Measurements from ENCODE around the gene GNGT2.

GNGT2 gene

GRCh38 chr17:49196520-49196919 is 13.9 kb downstream of the GNGT2 start:
- TF ChIP-seq CTCF (IDR thresholded peaks at IDR 0.05) (no peak), ZFX (IDR thresholded peaks at IDR 0.05; ENCODE audit: borderline replicate concordance) (no peak)
- H3K27ac ChIP-seq: no peak overlapping the region

GRCh38 chr17:49195751-49196150 is 14.6 kb downstream of the GNGT2 start:
- H3K27ac ChIP-seq: no peak overlapping the region
- no peak for TF ChIP-seq ZFX (IDR thresholded peaks at IDR 0.05; ENCODE audit: borderline replicate concordance)
- TF ChIP-seq CTCF (IDR thresholded peaks at IDR 0.05): no peak

GRCh38 chr17:49194297-49194607 is 16.1 kb downstream of the GNGT2 start:
- TF ChIP-seq CTCF (IDR thresholded peaks at IDR 0.05): no peak
- TF ChIP-seq ZFX (IDR thresholded peaks at IDR 0.05; ENCODE audit: borderline replicate concordance): no peak
- H3K27ac ChIP-seq: no peak overlapping the region

GRCh38 chr17:49193513-49194296 is 16.7 kb downstream of the GNGT2 start:
- no peak for TF ChIP-seq CTCF (IDR thresholded peaks at IDR 0.05)
- TF ChIP-seq ZFX (IDR thresholded peaks at IDR 0.05; ENCODE audit: borderline replicate concordance): no peak
- peak overlapping the region; percentile 89 for H3K27ac ChIP-seq

- H3K27ac ChIP-seq: peak overlapping the region; percentile 89
- TF ChIP-seq ZFX (IDR thresholded peaks at IDR 0.05; ENCODE audit: borderline replicate concordance): no peak
- peak; percentile 61 for TF ChIP-seq CTCF (IDR thresholded peaks at IDR 0.05)
These were observed 18.2 kb downstream of the GNGT2 start for GRCh38 chr17:49191917-49192741.

GRCh38 chr17:49191409-49191916 is 18.9 kb downstream of the GNGT2 start:
- H3K27ac ChIP-seq: peak overlapping the region; percentile 89
- TF ChIP-seq CTCF (IDR thresholded peaks at IDR 0.05) (no peak), ZFX (IDR thresholded peaks at IDR 0.05; ENCODE audit: borderline replicate concordance) (no peak)

GRCh38 chr17:49190932-49191331 is 19.4 kb downstream of the GNGT2 start:
- TF ChIP-seq ZFX (IDR thresholded peaks at IDR 0.05; ENCODE audit: borderline replicate concordance): no peak
- TF ChIP-seq CTCF (IDR thresholded peaks at IDR 0.05): no peak
- peak overlapping the region; percentile 89; the same call in 1 of the 2 replicates for H3K27ac ChIP-seq

All from 22Rv1 (cell line).